ENCODE measurements around the gene IRF8. TPM values are rescaled to one million over a fixed set of nuclear protein-coding genes. Genes with fewer than 3 reads are reported as not detected.
"Not testable (repeated sequence)": the region's sequence is repeated elsewhere in the genome, so short reads cannot be mapped to it uniquely, and the experiment has no call there.

IRF8 gene
- total RNA-seq, 1 donor from 2014 or later: 2.0 TPM

DNA sequence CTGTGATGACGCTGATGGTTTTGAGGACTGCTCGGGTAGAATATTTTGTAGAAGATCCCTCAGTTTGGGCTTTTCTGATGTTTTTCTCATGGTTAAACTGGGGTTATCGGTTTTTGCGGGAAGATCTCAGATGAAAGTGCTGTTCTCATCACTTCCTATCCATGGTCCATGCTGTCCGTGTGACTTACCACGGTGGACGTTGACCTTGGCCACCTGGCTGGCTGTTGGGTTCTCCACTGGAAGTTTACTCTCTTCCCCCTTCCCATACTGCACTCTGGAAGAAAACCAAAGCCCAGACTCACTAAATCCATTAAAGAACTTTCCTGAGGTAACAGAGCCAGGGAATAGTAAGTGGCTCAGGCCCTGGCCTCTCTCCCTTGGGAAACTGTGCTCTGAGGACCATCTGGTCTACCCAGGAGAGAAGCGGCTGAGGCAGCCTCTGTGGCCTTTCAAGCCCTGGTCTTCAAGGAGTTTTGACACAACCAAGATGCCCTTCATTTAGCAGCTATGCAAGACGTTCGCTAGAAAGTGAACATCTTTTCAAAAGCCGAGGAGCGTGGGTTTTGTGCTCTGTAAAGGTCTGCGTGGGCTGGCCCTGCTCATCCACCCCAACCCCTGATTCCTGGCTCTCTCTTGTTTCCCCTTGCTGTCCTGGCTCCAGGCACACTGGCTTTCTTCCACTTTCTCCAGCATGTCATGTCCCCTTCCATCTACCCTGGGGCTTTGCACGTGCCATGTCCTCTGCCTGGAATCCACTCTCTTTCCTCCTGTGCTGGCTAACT lies 43.1 kb downstream of the IRF8 start:
- H3K4me1 Mint-ChIP-seq (ENCODE audit: low read depth): peaks cover 3% of the 10 kb centered on the region
- H3K9me3 Mint-ChIP-seq (ENCODE audit: low read depth): peaks cover 3% of the 10 kb centered on the region
- no peak overlapping the region for H3K4me3 Mint-ChIP-seq (ENCODE audit: low read depth)
- peaks cover 40% of the 10 kb centered on the region for H3K27me3 Mint-ChIP-seq
- DNase-seq (ENCODE audit: low spot score, unreplicated experiment): no peak
- H3K36me3 Mint-ChIP-seq (ENCODE audit: insufficient read depth): no peaks in the 10 kb centered on the region
- TF ChIP-seq, protein P1, sequence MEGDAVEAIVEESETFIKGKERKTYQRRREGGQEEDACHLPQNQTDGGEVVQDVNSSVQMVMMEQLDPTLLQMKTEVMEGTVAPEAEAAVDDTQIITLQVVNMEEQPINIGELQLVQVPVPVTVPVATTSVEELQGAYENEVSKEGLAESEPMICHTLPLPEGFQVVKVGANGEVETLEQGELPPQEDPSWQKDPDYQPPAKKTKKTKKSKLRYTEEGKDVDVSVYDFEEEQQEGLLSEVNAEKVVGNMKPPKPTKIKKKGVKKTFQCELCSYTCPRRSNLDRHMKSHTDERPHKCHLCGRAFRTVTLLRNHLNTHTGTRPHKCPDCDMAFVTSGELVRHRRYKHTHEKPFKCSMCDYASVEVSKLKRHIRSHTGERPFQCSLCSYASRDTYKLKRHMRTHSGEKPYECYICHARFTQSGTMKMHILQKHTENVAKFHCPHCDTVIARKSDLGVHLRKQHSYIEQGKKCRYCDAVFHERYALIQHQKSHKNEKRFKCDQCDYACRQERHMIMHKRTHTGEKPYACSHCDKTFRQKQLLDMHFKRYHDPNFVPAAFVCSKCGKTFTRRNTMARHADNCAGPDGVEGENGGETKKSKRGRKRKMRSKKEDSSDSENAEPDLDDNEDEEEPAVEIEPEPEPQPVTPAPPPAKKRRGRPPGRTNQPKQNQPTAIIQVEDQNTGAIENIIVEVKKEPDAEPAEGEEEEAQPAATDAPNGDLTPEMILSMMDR (IDR thresholded peaks at IDR 0.05; ENCODE audit: unreplicated experiment): no peak
- H3K27ac Mint-ChIP-seq: no peak overlapping the region

DNA sequence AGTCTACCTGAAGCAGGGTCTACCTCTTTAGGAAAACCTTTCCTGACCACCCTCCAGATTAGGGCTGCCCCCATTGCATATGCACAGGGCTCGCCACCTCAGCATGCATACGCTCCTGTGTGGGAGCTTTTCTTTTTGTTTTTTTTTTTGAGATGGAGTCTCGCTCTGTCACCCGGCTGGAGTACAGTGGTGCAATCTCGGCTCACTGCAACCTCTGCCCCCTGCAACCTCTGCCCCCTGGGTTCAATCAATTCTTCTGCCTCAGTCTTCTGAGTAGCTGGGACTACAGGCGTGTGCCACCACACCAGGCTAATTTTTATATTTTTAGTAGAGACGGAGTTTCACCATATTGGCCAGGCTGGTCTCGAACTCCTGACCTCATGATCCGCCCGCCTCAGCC lies 43.7 kb downstream of the IRF8 start:
- H3K4me3 Mint-ChIP-seq (ENCODE audit: low read depth); H3K9me3 Mint-ChIP-seq (ENCODE audit: low read depth); H3K4me1 Mint-ChIP-seq (ENCODE audit: low read depth); H3K27ac Mint-ChIP-seq; DNase-seq (ENCODE audit: low spot score, unreplicated experiment); H3K36me3 Mint-ChIP-seq (ENCODE audit: insufficient read depth): not testable (repeated sequence)
- peaks cover 38% of the 10 kb centered on the region for H3K27me3 Mint-ChIP-seq

DNA sequence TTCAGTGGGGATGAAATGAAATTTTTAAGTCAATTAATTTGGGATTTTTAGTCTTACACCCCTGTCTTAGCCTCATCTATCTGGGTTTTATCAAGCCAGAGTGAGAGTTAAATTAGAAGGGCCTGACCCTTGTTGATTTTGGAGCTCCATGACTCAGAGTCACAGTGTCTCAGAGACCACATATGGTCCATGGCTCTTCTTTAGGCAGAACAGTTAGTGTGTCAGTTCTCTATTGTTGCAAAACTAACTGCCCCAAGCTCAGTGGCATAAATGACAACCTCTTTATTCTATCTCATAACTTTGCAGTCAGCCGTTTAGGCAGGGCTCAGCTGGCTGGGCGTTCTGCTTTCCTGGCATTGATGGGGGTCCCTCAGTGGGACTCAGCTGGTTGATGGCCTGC lies 44.7 kb downstream of the IRF8 start:
- no peak overlapping the region for H3K4me3 Mint-ChIP-seq (ENCODE audit: low read depth)
- TF ChIP-seq, protein P1 (IDR thresholded peaks at IDR 0.05; ENCODE audit: unreplicated experiment): no peak

DNA sequence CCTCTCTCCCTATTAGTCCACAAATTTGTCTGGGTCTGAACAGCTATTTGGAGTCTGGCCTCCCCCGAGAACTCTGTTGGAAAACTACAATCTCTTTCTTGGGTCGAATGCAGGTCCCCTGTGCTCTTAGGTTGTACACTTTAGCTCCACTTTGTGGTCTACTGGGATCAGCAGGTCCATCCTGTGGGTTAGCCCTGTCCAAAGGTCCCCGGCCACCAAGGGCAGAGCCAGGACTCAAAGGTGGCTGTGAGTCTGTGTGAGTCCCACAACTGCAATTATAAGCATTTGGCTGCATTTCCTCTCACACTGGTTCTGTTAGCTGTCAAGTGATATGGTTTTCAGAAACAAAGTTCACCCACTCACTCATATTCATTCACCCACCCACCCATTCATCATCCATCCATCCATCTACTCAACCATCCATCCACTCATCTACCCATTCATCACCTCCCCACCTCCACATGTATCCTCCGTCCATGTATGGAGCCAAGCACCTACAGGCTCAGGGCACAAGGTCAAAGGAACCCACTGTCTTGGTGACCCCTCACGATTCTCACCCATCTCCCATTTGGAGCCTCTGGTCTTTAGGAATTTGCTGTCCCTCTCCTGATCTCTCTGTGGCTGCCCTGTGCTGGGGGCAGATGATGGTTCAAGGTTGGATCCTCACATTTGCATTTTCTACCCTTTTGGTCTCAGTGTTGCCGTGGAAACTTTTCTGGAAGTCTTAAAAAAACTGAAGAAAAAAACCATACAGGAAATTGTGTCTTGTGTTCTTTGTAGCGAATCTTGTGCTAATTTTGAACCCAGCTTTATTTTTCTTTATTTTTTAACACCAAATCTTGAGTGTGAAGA lies 45.8 kb downstream of the IRF8 start:
- DNase-seq (ENCODE audit: low spot score, unreplicated experiment): no peak
- H3K4me3 Mint-ChIP-seq (ENCODE audit: low read depth): no peak overlapping the region
- H3K36me3 Mint-ChIP-seq (ENCODE audit: insufficient read depth): no peaks in the 10 kb centered on the region
- TF ChIP-seq, protein P1 (IDR thresholded peaks at IDR 0.05; ENCODE audit: unreplicated experiment): no peak
- H3K4me1 Mint-ChIP-seq (ENCODE audit: low read depth): peaks cover 3% of the 10 kb centered on the region
- no peak overlapping the region for H3K27ac Mint-ChIP-seq
- H3K27me3 Mint-ChIP-seq: peaks cover 47% of the 10 kb centered on the region
- H3K9me3 Mint-ChIP-seq (ENCODE audit: low read depth): peaks cover 3% of the 10 kb centered on the region

More for the DNA sequence above, 44.7 kb downstream of the IRF8 start:
- DNase-seq (ENCODE audit: low spot score, unreplicated experiment): no peak
- Mint-ChIP-seq H3K27ac (no peak overlapping the region), H3K36me3 (ENCODE audit: insufficient read depth) (no peaks in the 10 kb centered on the region), H3K4me1 (ENCODE audit: low read depth) (peaks cover 3% of the 10 kb centered on the region), H3K9me3 (ENCODE audit: low read depth) (peaks cover 3% of the 10 kb centered on the region), H3K27me3 (peaks cover 44% of the 10 kb centered on the region)

DNA sequence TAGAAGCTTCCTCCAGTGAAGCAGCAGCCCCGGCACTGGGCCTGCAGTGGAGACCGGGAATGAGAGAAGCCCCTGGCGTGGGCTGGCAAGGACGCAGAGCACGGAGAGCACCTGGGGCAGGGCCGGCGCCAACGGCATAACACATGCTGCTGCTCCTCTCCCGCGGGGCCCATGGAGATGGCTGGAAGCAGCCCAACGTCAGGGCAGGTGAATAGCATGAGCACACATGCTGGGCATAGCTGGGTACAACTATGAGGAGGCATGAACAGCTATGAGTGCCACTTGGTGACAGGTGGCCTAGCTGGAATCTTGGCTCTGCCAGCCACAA lies 46.4 kb downstream of the IRF8 start:
- Mint-ChIP-seq H3K4me3 (ENCODE audit: low read depth) (no peak overlapping the region), H3K27me3 (peaks cover 47% of the 10 kb centered on the region), H3K9me3 (ENCODE audit: low read depth) (no peaks in the 10 kb centered on the region), H3K4me1 (ENCODE audit: low read depth) (no peaks in the 10 kb centered on the region), H3K36me3 (ENCODE audit: insufficient read depth) (no peaks in the 10 kb centered on the region), H3K27ac (no peak overlapping the region)
- no peak for DNase-seq (ENCODE audit: low spot score, unreplicated experiment)
- TF ChIP-seq, protein P1 (IDR thresholded peaks at IDR 0.05; ENCODE audit: unreplicated experiment): no peak
